Small intestine (tissue), 7 donors: Measurements from ENCODE around the gene AP3D1. TPM values are rescaled to one million over a fixed set of nuclear protein-coding genes. Genes with fewer than 3 reads are reported as not detected.

Experiments used
- DNase-seq, 2 donors: peaks; one replicate each; pipeline versions ENCODE4 v3.0.0 to v3.0.0-alpha.2; 2013
- FAIRE-seq: peaks from 2 replicates; lab custom pipeline; 2012; peaks lifted over from hg19 to GRCh38; lab: Jason Lieb, UNC
- H3K27ac ChIP-seq, 3 donors: one replicate each; pipeline ENCODE4 v1.5.1; 2013; ENCODE audit warnings: low read length in 2 of 3, mild to moderate bottlenecking in 2 of 3, control low read depth in 1 of 3, inconsistent platforms in 1 of 3, low read depth in 1 of 3, moderate library complexity in 1 of 3
- H3K27me3 ChIP-seq, 3 donors: one replicate each; pipeline ENCODE4 v1.6.1; 2013; ENCODE audit warnings: low read length in 3 of 3, inconsistent platforms in 1 of 3; ENCODE audit not compliant: control insufficient read depth in 3 of 3, insufficient read depth in 3 of 3
- H3K36me3 ChIP-seq, 3 donors: one replicate each; pipeline ENCODE4 v1.6.1; 2013; ENCODE audit warnings: low read length in 3 of 3, inconsistent platforms in 1 of 3, low read depth in 1 of 3, mild to moderate bottlenecking in 1 of 3, moderate library complexity in 1 of 3; ENCODE audit not compliant: control insufficient read depth in 3 of 3, insufficient read depth in 2 of 3
- H3K4me1 ChIP-seq, 3 donors: one replicate each; pipeline ENCODE4 v1.6.1; 2013; ENCODE audit warnings: low read length in 2 of 3, inconsistent platforms in 1 of 3, low read depth in 1 of 3, mild to moderate bottlenecking in 1 of 3, moderate library complexity in 1 of 3; ENCODE audit not compliant: control insufficient read depth in 3 of 3, insufficient read depth in 2 of 3
- H3K4me3 ChIP-seq, 3 donors: one replicate each; pipeline ENCODE4 v1.5.1; 2013; ENCODE audit warnings: low read length in 3 of 3, control low read depth in 1 of 3, inconsistent platforms in 1 of 3, low read depth in 1 of 3, mild to moderate bottlenecking in 1 of 3, moderate library complexity in 1 of 3
- H3K9me3 ChIP-seq, 2 donors: one replicate each; pipeline ENCODE4 v1.6.1; 2013; ENCODE audit warnings: low read depth in 1 of 2, low read length in 1 of 2; ENCODE audit not compliant: control insufficient read depth in 2 of 2, insufficient read depth in 1 of 2
- WGBS, 3 donors: extraction: QIAGEN DNeasy Blood & Tissue Kit; methylation state at CpG; one replicate each; pipeline ENCODE4 v1.1.7; 2013; 5-methylcytosine and 5-hydroxymethylcytosine counted together
- polyA plus RNA-seq, 4 donors: library from polyadenylated mRNA; stranded (reverse) in 3 of 4; unstranded in 1 of 4; fragments of 200-250 nt in 3 of 4; fragments of 120-200 nt in 1 of 4; gene quantifications; one replicate each; pipeline versions ENCODE4 v1.2.1 to v1.2.3, GENCODE V29; 2013
- donor health status: healthy with polysubstance abuse.
- donor health status: control.
- donor health status: control.
- donor health status: Bipolar disorder and iron deficiency.
- donor health status: healthy.

The AP3D1 gene
- polyA plus RNA-seq, 4 donors = 68.1 to 106 (median 89.9) TPM

DNA sequence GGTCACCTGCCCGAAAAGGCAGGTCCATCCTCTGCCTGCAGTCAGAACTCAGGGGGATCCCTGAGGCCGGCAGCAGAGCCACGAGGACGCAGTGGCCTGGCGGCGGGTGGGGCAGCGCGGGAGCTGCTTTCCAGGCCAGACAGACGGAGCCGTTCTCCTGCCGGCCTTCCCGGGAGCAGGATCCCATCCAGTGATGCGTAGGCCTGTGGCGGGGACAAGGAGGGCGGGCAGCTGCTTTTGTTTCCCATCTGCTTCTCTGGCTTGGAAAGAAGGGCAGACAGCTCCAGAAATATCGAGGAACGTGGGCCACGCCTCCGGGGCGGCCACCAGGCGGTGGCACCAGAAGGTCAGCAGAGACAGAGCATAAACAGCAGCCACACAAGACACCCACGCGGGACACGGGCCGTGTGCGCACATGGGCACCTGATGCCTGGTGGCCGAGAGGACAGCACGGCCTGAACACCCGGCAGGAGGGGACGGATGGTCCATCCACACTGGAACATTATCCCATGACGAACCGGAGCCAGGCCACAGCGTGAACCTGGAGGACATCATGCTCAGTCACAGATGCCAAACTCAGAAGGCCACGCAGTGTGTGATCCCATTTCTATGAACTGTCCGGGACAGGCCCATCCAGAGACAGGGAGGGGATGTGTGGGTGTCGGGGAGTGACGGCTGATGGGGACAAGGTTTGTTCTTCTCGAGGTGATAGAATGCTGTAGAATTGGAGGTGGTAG is 86.4 kb downstream of the AP3D1 start:
- DNase-seq = no peak
- 68 to 79% (median 70%) methylated on average over 35 to 38 of the region's 38 CpGs for WGBS, 3 donors
- peak overlapping the region in 2 of 3 donors; percentile 33 to 37 for H3K27ac ChIP-seq

DNA sequence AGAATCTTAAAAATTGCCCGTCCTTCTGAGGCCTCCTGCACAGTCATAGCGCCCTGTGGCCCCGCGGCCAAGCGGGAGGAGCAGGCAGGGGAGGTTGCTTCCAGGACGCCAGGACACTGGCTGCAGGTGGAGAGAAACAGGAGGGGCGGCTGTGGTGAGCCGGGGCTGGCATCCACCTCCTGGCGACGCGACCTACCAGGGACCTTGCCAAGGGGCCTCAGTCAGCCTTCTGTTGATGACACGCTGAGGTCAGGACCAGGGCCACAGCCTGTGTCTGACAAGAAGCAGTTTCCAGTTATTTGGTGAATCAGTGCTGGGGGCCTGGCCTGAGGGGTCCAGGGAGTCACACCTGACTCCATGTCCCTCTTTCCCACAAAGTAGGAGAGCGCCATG is 87.0 kb downstream of the AP3D1 start:
- Histone ChIP-seq H3K27ac (peak overlapping the region in 2 of 3 donors; percentile 33 to 37), H3K4me1 (peaks cover 0 to 53% (median 7%) of the 10 kb centered on the region in 3 donors), H3K27me3 (no peaks in the 10 kb centered on the region), H3K9me3 (no peaks in the 10 kb centered on the region), H3K36me3 (peaks cover 0 to 4% (median 0%) of the 10 kb centered on the region in 3 donors), H3K4me3 (no peak overlapping the region)
- no peak for DNase-seq
- 75 to 83% (median 81%) methylated on average over 13 of the region's 13 CpGs for WGBS, 3 donors
- no peak for FAIRE-seq

More for the DNA sequence above, 86.4 kb downstream of the AP3D1 start:
- Histone ChIP-seq H3K27me3 (no peaks in the 10 kb centered on the region), H3K36me3 (peaks cover 0 to 4% (median 0%) of the 10 kb centered on the region in 3 donors), H3K9me3 (no peaks in the 10 kb centered on the region), H3K4me3 (no peak overlapping the region), H3K4me1 (peaks cover 0 to 50% (median 6%) of the 10 kb centered on the region in 3 donors)
- no peak for FAIRE-seq

DNA sequence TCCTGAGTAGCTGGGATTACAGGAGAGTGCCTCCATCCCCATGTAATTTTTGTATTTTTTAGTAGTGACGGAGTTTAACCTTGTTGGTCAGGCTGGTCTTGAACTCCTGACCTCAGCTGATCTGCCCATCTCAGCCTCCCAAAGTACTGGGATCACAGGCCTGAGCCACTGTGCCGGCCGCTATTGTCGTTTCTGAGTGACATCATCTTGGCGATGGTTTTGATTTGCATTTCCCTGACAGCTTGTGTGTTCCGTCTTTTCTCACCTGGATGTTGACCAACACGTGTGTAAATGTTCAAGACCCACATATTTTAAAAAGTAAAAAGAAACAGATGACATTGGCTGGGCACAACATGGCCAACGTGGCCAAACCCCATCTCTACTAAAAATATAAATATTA is 87.5 kb downstream of the AP3D1 start:
- no peaks in the 10 kb centered on the region for H3K9me3 ChIP-seq
- H3K27ac ChIP-seq = no peak overlapping the region
- no peaks in the 10 kb centered on the region for H3K27me3 ChIP-seq
- H3K4me1 ChIP-seq = peaks cover 0 to 59% (median 7%) of the 10 kb centered on the region in 3 donors
- H3K36me3 ChIP-seq = peaks cover 0 to 5% (median 0%) of the 10 kb centered on the region in 3 donors
- DNase-seq (no peak), FAIRE-seq (no peak)
- H3K4me3 ChIP-seq = no peak overlapping the region
- WGBS, 3 donors = 85 to 89% (median 87%) methylated on average over 8 of the region's 8 CpGs

DNA sequence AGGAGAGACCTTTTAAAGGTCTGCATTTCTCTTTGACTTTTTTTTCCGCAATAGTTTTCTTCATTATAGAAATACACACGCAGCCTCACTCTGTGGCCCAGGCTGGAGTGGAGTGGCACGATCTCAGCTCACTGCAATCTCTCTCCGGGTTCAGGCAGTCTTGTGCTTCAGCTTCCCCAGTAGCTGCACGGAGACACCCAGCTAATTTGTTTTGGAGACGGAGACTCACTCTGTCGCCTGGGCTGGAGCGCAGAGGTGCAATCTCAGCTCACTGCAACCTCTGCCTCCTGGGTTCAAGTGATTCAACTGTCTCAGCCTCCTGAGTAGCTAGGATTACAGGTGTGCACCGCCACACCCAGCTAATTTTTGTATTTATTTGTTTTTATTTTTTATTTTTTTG is 88.6 kb downstream of the AP3D1 start:
- no peaks in the 10 kb centered on the region for H3K9me3 ChIP-seq
- H3K36me3 ChIP-seq = peaks cover 0 to 5% (median 0%) of the 10 kb centered on the region in 3 donors
- H3K4me3 ChIP-seq = no peak overlapping the region
- WGBS, 3 donors = 86 to 90% (median 90%) methylated on average over 9 of the region's 9 CpGs
- no peaks in the 10 kb centered on the region for H3K27me3 ChIP-seq
- peaks cover 0 to 65% (median 7%) of the 10 kb centered on the region in 3 donors for H3K4me1 ChIP-seq
- no peak for DNase-seq
- H3K27ac ChIP-seq = peak overlapping the region in 1 of 3 donors; percentile 94
- no peak for FAIRE-seq

DNA sequence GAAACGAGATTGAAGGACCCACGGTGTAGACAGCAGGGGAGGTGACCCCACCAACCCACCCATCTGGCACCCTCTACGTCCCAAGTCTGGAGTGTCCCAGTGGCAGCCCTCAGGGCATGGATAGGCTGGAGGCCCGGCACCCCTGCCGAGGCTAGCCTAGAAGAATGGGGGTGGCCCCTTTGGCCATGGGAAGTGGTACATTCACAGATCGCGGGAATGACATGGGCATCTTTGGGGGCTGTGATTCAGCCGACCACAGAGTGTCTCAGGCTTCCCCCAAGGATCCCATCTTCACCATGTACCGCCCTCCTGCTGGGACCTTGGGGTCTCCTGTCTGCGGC is 89.0 kb downstream of the AP3D1 start:
- H3K4me3 ChIP-seq = peak overlapping the region in 2 of 3 donors; percentile 54 to 68
- FAIRE-seq (no peak), DNase-seq (no peak)
- peaks cover 0 to 5% (median 0%) of the 10 kb centered on the region in 3 donors for H3K36me3 ChIP-seq
- H3K9me3 ChIP-seq = no peaks in the 10 kb centered on the region
- H3K27me3 ChIP-seq = no peaks in the 10 kb centered on the region
- peaks cover 0 to 61% (median 7%) of the 10 kb centered on the region in 3 donors for H3K4me1 ChIP-seq
- WGBS, 3 donors = 57 to 65% (median 59%) methylated on average over 10 of the region's 10 CpGs
- peak overlapping the region in 2 of 3 donors; percentile 94 to 100 for H3K27ac ChIP-seq

DNA sequence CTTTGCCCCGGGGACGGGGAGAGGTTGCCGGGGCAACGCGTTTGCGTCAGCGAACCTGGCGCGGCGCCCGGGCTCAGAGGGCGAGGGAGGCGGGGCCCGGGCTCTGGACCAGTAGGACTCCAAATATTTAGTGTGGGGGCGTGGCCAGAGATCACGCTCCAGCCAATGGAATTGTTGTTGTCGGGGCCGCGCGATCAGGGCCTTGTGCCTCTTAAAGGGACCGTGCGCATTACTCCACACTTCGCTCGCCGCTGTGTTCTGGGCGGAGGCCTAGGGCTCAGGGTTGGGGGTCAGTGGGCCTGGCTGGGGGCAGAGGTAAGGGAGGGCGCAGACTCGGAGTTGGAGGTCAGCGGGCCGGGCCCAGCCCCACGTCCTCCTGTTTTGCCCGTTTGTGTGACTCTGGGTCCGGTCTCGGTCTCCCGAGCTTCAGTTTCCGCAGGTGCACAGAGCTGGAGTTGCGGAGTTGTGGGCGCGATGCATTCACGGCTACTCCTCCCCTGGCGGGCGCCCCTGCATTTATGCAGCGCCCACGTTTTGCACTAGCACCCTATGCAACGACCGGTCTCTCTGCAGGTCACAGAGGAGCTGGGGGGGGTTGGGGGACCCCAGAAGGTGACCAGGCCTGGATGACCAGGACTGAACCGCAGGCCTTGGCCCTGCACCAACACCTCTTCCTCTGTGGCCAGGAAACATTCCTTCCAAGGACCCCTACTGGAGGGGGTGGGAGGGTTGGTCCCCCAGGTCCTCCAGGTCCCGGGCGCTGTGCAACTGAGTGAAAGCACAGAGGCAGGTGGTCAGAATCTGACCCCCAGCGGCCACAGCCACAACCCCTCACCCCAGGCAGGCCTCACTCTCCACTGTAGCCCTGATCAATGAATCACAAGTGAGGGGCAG is 89.6 kb downstream of the AP3D1 start:
- WGBS, 3 donors = 1 to 2% (median 1%) methylated on average over 41 to 50 of the region's 50 CpGs
- Histone ChIP-seq H3K4me3 (peak overlapping the region; percentile 55 to 87 (median 68)), H3K36me3 (peaks cover 0 to 5% (median 0%) of the 10 kb centered on the region in 3 donors), H3K9me3 (no peaks in the 10 kb centered on the region), H3K27ac (peak overlapping the region; percentile 98 to 100 (median 99)), H3K4me1 (peaks cover 0 to 62% (median 10%) of the 10 kb centered on the region in 3 donors), H3K27me3 (no peaks in the 10 kb centered on the region)
- peak; percentile 99 to 100 for DNase-seq
- FAIRE-seq = no peak

DNA sequence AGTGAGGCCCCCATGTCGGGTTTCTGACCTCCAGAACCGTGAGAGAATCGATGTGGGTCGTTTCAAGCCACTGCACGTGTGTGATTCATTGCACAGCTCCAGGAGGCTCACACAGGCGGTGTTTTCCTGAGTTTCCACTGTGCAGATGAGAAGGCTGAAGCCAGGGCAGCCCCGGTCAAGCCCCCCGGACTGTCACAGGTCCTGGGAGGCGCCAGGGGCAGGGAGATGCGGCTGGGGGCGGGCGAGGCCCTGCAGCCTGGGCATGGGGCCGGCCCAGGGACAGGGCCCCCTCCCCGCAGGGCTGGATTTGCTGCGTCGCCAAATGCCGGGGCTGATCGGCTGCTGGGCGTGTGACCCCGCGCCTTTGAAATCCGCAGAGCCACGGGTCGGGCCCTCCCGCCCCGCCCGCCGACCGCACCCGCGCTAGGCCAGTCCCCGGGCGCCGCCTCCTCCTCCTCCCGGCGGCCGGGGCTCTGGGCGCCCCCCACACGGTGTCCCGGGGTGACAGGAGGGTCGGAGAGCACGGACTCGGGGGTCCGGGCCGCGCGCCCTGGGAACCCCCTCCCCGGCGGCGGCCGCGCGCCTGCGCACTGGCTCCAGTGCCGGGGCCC is 90.4 kb downstream of the AP3D1 start:
- Histone ChIP-seq H3K4me3 (peak overlapping the region; percentile 48 to 87 (median 55)), H3K27me3 (no peaks in the 10 kb centered on the region), H3K9me3 (no peaks in the 10 kb centered on the region), H3K36me3 (peaks cover 0 to 5% (median 0%) of the 10 kb centered on the region in 3 donors), H3K4me1 (peaks cover 0 to 64% (median 10%) of the 10 kb centered on the region in 3 donors), H3K27ac (peak overlapping the region; percentile 98 to 100 (median 99))
- 0 to 1% (median 1%) methylated on average over 28 to 55 of the region's 55 CpGs for WGBS, 3 donors
- FAIRE-seq (no peak), DNase-seq (peak; percentile 83 to 95)
